Measurements from ENCODE around the gene SYCE1L.

The SYCE1L gene

DNA sequence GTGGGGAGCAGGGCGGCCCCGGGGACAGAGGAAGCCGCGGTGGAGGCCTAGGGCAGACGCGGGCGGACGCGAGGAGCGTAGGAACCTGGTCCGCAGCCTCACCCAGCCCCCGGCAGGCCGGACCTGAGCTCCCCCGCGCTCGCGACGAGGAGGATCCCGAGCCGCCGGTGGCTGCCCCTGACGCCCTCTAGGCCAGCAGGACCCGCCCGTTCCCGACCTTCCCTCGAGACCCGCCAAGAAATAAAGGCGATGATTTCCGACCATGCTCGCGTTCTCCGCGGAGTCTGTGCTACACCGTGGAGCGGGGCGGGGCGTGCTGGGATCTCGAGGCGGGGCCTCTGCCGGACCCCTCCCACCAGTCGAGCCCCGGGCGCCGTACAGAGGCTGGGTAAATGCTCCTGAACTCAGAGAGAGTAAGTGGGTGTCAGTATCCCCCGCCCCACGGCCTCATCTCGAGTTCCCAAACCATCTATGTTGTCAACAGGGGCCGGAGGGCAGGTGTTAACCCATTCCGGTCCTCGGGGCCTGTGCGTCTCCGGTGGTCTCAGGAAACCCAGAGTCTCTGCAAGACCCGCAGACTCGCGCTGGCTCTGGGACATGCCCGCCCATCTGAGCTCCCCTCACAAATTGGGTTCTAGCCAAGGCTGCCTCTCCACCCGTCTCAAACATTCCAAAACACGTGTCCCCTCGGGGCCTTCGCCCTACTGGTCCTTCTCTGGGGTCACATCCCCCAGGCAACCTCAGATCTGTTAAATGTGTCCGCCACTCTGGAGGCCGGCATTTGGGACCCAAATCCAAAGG, 13.7 kb downstream of the SYCE1L start:
- no peak overlapping the region for H4K8ac ChIP-seq (ENCODE audit: low read depth, low read length)
- H2BK5ac ChIP-seq (ENCODE audit: low read length), result peak overlapping the region; percentile 83
- peak overlapping the region; percentile 97 for H3K14ac ChIP-seq (ENCODE audit: low read length)
- H4K91ac ChIP-seq (ENCODE audit: low read depth, low read length, poor library complexity), result no peak overlapping the region
- H3K18ac ChIP-seq (ENCODE audit: low read length), result peak overlapping the region; percentile 99
- peak overlapping the region; percentile 73 for H3K4me2 ChIP-seq (ENCODE audit: insufficient read depth, low read length, poor library complexity, severe bottlenecking)
- no peak overlapping the region for H2BK120ac ChIP-seq (ENCODE audit: low read depth, low read length)
- H2AFZ ChIP-seq (ENCODE audit: low read length), result peak overlapping the region; percentile 82
- peak overlapping the region; percentile 95 for H3K9ac ChIP-seq (ENCODE audit: low read depth, low read length, poor library complexity)
- H2AK5ac ChIP-seq (ENCODE audit: low read depth, low read length), result no peak overlapping the region
- no peak overlapping the region for H3K4ac ChIP-seq (ENCODE audit: low read length)
- no peak overlapping the region for H2BK12ac ChIP-seq (ENCODE audit: low read length)
- no peaks in the 10 kb centered on the region for H3K27me3 ChIP-seq (ENCODE audit: control insufficient read depth in 3 of 3, insufficient read depth in 3 of 3, low read depth in 1 of 3, low read length in 3 of 3)
- peak overlapping the region; percentile 29 to 87 for H3K4me3 ChIP-seq (ENCODE audit: low read length in 2 of 2)
- no peaks in the 10 kb centered on the region for H3K36me3 ChIP-seq (replicated peaks in 1 of 2; ENCODE audit: control insufficient read depth in 2 of 2, insufficient read depth in 2 of 2, low read length in 2 of 2)
- H2BK15ac ChIP-seq (ENCODE audit: low read length), result no peak overlapping the region
- peak; percentile 64 for DNase-seq (ENCODE audit: low spot score)
- H3K4me1 ChIP-seq (ENCODE audit: control insufficient read depth in 2 of 2, insufficient read depth in 1 of 2, low read depth in 1 of 2, low read length in 2 of 2), result peaks cover 5 to 10% of the 10 kb centered on the region in 2 donors
- H3K23ac ChIP-seq (ENCODE audit: low read depth, low read length, poor library complexity), result peak overlapping the region; percentile 96
- no peaks in the 10 kb centered on the region for H3K79me1 ChIP-seq (ENCODE audit: low read depth, low read length)
- no CpG with 5 or more reads among the region's 62 CpGs for WGBS, 2 donors (ENCODE audit: extremely low coverage in 2 of 2, insufficient read length in 2 of 2, insufficient replicate concordance in 1 of 2)
- H3K9me3 ChIP-seq (replicated peaks in 1 of 2; ENCODE audit: control insufficient read depth in 2 of 2, insufficient read depth in 1 of 2, low read depth in 1 of 2, low read length in 2 of 2), result peaks cover 1 to 4% of the 10 kb centered on the region in 2 donors
- H3K27ac ChIP-seq (replicated peaks; ENCODE audit: low read length), result peak overlapping the region; percentile 82

DNA sequence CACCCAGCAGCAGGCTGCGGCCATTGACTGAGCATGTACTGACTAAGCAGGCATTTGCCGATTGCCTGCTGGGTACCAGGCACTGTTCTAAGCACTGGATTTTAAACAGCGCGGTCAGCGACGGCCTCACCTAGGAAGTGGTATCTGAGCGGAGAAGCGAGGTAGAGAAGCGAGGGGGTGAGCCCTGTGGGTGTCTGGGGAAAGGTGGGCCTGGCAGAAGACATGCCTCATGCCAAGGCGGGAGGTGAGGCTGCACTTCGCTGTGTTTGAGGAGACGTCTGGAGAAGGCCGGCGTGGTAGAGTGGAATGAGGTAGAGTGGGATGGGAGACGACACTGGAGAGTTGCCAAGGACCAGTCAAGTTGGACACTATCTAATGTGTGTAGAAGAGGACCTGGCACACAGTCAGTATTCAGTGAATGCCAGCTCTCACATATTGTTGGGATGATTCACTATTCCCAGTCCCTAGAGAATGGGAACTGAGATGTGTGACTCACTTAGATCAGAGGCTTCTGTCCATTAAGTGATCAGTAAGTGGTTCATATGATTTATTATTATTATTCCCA, 14.4 kb downstream of the SYCE1L start:
- H3K9me3 ChIP-seq (replicated peaks in 1 of 2; ENCODE audit: control insufficient read depth in 2 of 2, insufficient read depth in 1 of 2, low read depth in 1 of 2, low read length in 2 of 2), result peaks cover 1 to 4% of the 10 kb centered on the region in 2 donors
- no peak overlapping the region for H2AFZ ChIP-seq (ENCODE audit: low read length)
- no peak overlapping the region for H2BK5ac ChIP-seq (ENCODE audit: low read length)
- no peak overlapping the region for H4K91ac ChIP-seq (ENCODE audit: low read depth, low read length, poor library complexity)
- H3K4me1 ChIP-seq (ENCODE audit: control insufficient read depth in 2 of 2, insufficient read depth in 1 of 2, low read depth in 1 of 2, low read length in 2 of 2), result peaks cover 5 to 10% of the 10 kb centered on the region in 2 donors
- no peak overlapping the region for H3K27ac ChIP-seq (replicated peaks; ENCODE audit: low read length)
- no CpG with 5 or more reads among the region's 15 CpGs for WGBS, 2 donors (ENCODE audit: extremely low coverage in 2 of 2, insufficient read length in 2 of 2, insufficient replicate concordance in 1 of 2)
- H2BK15ac ChIP-seq (ENCODE audit: low read length), result no peak overlapping the region
- no peak overlapping the region for H3K4me3 ChIP-seq (ENCODE audit: low read length in 2 of 2)
- no peak overlapping the region for H3K18ac ChIP-seq (ENCODE audit: low read length)
- no peaks in the 10 kb centered on the region for H3K27me3 ChIP-seq (ENCODE audit: control insufficient read depth in 3 of 3, insufficient read depth in 3 of 3, low read depth in 1 of 3, low read length in 3 of 3)
- no peak overlapping the region for H2BK12ac ChIP-seq (ENCODE audit: low read length)
- no peak overlapping the region for H2BK120ac ChIP-seq (ENCODE audit: low read depth, low read length)
- no peak overlapping the region for H4K8ac ChIP-seq (ENCODE audit: low read depth, low read length)
- H3K4me2 ChIP-seq (ENCODE audit: insufficient read depth, low read length, poor library complexity, severe bottlenecking), result no peak overlapping the region
- H3K36me3 ChIP-seq (replicated peaks in 1 of 2; ENCODE audit: control insufficient read depth in 2 of 2, insufficient read depth in 2 of 2, low read length in 2 of 2), result no peaks in the 10 kb centered on the region
- no peak overlapping the region for H3K14ac ChIP-seq (ENCODE audit: low read length)
- H3K9ac ChIP-seq (ENCODE audit: low read depth, low read length, poor library complexity), result no peak overlapping the region
- H3K4ac ChIP-seq (ENCODE audit: low read length), result no peak overlapping the region
- H2AK5ac ChIP-seq (ENCODE audit: low read depth, low read length), result no peak overlapping the region
- H3K23ac ChIP-seq (ENCODE audit: low read depth, low read length, poor library complexity), result no peak overlapping the region
- DNase-seq (ENCODE audit: low spot score), result no peak
- H3K79me1 ChIP-seq (ENCODE audit: low read depth, low read length), result no peaks in the 10 kb centered on the region

DNA sequence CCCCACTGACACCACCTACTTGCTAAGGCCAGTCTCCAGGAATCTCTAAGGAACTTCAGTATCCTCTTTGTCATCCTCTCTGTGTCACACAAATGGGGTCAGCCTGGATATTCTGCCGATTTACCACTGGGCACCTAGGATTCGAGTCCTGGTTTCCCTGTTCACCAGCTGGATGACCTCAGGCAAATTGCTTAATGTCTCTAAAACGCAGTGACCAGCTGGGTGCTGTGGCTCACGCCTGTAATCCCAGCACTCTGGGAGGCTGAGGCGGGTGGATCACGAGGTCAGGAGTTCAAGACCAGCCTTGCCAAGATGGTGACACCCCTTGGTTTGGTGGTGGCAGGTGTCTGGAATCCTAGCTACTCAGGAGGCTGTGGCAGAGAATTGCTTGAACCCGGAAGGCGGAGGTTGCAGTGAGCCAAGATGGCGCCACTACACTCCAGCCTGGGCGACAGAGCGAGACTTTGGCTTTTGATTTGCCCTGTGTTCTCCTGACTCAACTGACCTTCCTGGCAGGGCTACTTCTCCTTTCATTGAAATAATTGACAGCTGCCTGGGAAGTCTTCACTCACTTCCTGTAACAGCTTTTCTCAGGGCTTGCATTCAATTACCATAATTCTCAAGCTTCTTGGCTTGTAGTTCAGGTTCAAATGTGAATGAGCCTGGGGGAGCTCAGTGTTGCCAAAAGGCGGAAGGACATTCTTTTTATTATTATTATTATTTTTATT, 15.4 kb downstream of the SYCE1L start:
- no peak overlapping the region for H3K23ac ChIP-seq (ENCODE audit: low read depth, low read length, poor library complexity)
- no CpG with 5 or more reads among the region's 12 CpGs for WGBS, 2 donors (ENCODE audit: extremely low coverage in 2 of 2, insufficient read length in 2 of 2, insufficient replicate concordance in 1 of 2)
- no peak overlapping the region for H3K27ac ChIP-seq (replicated peaks; ENCODE audit: low read length)

DNA sequence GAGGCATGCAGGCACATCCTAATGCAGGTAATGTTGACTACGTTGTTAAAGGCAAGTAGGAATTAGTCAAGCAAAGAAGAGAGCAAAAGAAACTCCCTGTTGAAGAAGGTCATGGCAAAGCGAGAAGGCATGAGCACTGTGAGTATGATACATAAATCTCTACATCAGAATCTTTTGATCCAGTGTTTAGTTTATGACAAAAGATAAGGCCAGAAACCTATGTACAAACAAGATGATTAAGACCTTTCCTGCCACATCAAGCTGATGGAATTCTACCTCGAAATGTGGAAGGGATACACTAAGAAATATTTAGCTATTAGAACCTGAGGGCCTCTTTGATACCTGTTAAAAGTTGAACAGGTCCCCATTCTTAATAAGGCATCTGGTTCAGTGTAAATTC, 20.2 kb downstream of the SYCE1L start:
- no peak overlapping the region for H2BK120ac ChIP-seq (ENCODE audit: low read depth, low read length)
- H3K4me3 ChIP-seq (ENCODE audit: low read length in 2 of 2), result no peak overlapping the region
- no peak overlapping the region for H3K4me2 ChIP-seq (ENCODE audit: insufficient read depth, low read length, poor library complexity, severe bottlenecking)
- no peak overlapping the region for H3K18ac ChIP-seq (ENCODE audit: low read length)
- H3K27ac ChIP-seq (replicated peaks; ENCODE audit: low read length), result no peak overlapping the region
- H3K23ac ChIP-seq (ENCODE audit: low read depth, low read length, poor library complexity), result no peak overlapping the region
- no peak overlapping the region for H2BK15ac ChIP-seq (ENCODE audit: low read length)
- H4K91ac ChIP-seq (ENCODE audit: low read depth, low read length, poor library complexity), result no peak overlapping the region
- no peak overlapping the region for H3K4ac ChIP-seq (ENCODE audit: low read length)
- H3K27me3 ChIP-seq (ENCODE audit: control insufficient read depth in 3 of 3, insufficient read depth in 3 of 3, low read depth in 1 of 3, low read length in 3 of 3), result no peaks in the 10 kb centered on the region
- no CpG with 5 or more reads among the region's 3 CpGs for WGBS, 2 donors (ENCODE audit: extremely low coverage in 2 of 2, insufficient read length in 2 of 2, insufficient replicate concordance in 1 of 2)
- no peak overlapping the region for H4K8ac ChIP-seq (ENCODE audit: low read depth, low read length)
- H2BK12ac ChIP-seq (ENCODE audit: low read length), result no peak overlapping the region
- peaks cover 0 to 4% of the 10 kb centered on the region in 2 donors for H3K4me1 ChIP-seq (ENCODE audit: control insufficient read depth in 2 of 2, insufficient read depth in 1 of 2, low read depth in 1 of 2, low read length in 2 of 2)
- H3K9me3 ChIP-seq (replicated peaks in 1 of 2; ENCODE audit: control insufficient read depth in 2 of 2, insufficient read depth in 1 of 2, low read depth in 1 of 2, low read length in 2 of 2), result no peaks in the 10 kb centered on the region
- DNase-seq (ENCODE audit: low spot score), result no peak
- H2AK5ac ChIP-seq (ENCODE audit: low read depth, low read length), result no peak overlapping the region
- H3K79me1 ChIP-seq (ENCODE audit: low read depth, low read length), result no peaks in the 10 kb centered on the region
- H2BK5ac ChIP-seq (ENCODE audit: low read length), result no peak overlapping the region
- H2AFZ ChIP-seq (ENCODE audit: low read length), result no peak overlapping the region
- H3K14ac ChIP-seq (ENCODE audit: low read length), result no peak overlapping the region
- H3K36me3 ChIP-seq (replicated peaks in 1 of 2; ENCODE audit: control insufficient read depth in 2 of 2, insufficient read depth in 2 of 2, low read length in 2 of 2), result peaks cover 0 to 2% of the 10 kb centered on the region in 2 donors
- H3K9ac ChIP-seq (ENCODE audit: low read depth, low read length, poor library complexity), result no peak overlapping the region

More for the DNA sequence above, 15.4 kb downstream of the SYCE1L start:
- H3K4me2 ChIP-seq (ENCODE audit: insufficient read depth, low read length, poor library complexity, severe bottlenecking), result no peak overlapping the region
- no peak overlapping the region for H3K14ac ChIP-seq (ENCODE audit: low read length)
- no peak overlapping the region for H2BK15ac ChIP-seq (ENCODE audit: low read length)
- H3K36me3 ChIP-seq (replicated peaks in 1 of 2; ENCODE audit: control insufficient read depth in 2 of 2, insufficient read depth in 2 of 2, low read length in 2 of 2), result no peaks in the 10 kb centered on the region
- H2AK5ac ChIP-seq (ENCODE audit: low read depth, low read length), result no peak overlapping the region
- no peaks in the 10 kb centered on the region for H3K27me3 ChIP-seq (ENCODE audit: control insufficient read depth in 3 of 3, insufficient read depth in 3 of 3, low read depth in 1 of 3, low read length in 3 of 3)
- no peaks in the 10 kb centered on the region for H3K79me1 ChIP-seq (ENCODE audit: low read depth, low read length)
- DNase-seq (ENCODE audit: low spot score), result no peak
- peak overlapping the region; percentile 78 for H2AFZ ChIP-seq (ENCODE audit: low read length)
- H3K9ac ChIP-seq (ENCODE audit: low read depth, low read length, poor library complexity), result no peak overlapping the region
- H3K9me3 ChIP-seq (replicated peaks in 1 of 2; ENCODE audit: control insufficient read depth in 2 of 2, insufficient read depth in 1 of 2, low read depth in 1 of 2, low read length in 2 of 2), result peaks cover 1 to 4% of the 10 kb centered on the region in 2 donors
- no peak overlapping the region for H4K8ac ChIP-seq (ENCODE audit: low read depth, low read length)
- H2BK120ac ChIP-seq (ENCODE audit: low read depth, low read length), result no peak overlapping the region
- H3K18ac ChIP-seq (ENCODE audit: low read length), result no peak overlapping the region
- no peak overlapping the region for H3K4ac ChIP-seq (ENCODE audit: low read length)
- no peak overlapping the region for H3K4me3 ChIP-seq (ENCODE audit: low read length in 2 of 2)
- H2BK12ac ChIP-seq (ENCODE audit: low read length), result no peak overlapping the region
- H2BK5ac ChIP-seq (ENCODE audit: low read length), result no peak overlapping the region
- H4K91ac ChIP-seq (ENCODE audit: low read depth, low read length, poor library complexity), result no peak overlapping the region
- H3K4me1 ChIP-seq (ENCODE audit: control insufficient read depth in 2 of 2, insufficient read depth in 1 of 2, low read depth in 1 of 2, low read length in 2 of 2), result peaks cover 5 to 10% of the 10 kb centered on the region in 2 donors
